K562 (cell line): Measurements from ENCODE around the gene ALG8. TPM values are rescaled to one million over a fixed set of nuclear protein-coding genes. Genes with fewer than 3 reads are reported as not detected.

ENCODE experiments used
- CTCF ChIP-seq, 3 experiments: IDR thresholded peaks in 2 of 3; conservative IDR thresholded peaks in 1 of 3; 2 replicates each; pipeline ENCODE4 v1.5.1; 2011 to 2012; ENCODE audit warnings: low read length in 3 of 3, mild to moderate bottlenecking in 3 of 3, control low read depth in 2 of 3, improper control_type of control experiment in 1 of 3, inconsistent platforms in 1 of 3, low read depth in 1 of 3, mixed read lengths in 1 of 3, moderate library complexity in 1 of 3; ENCODE audit not compliant: insufficient read depth in 2 of 3
- EGR1 ChIP-seq: fragments of 450-650 bp; conservative IDR thresholded peaks from 2 replicates; pipeline ENCODE4 v1.6.1; 2017; ENCODE audit warnings: mild to moderate bottlenecking
- ETV1 ChIP-seq: fragments of 450-650 bp; conservative IDR thresholded peaks from 2 replicates; pipeline ENCODE4 v1.6.1; 2016; ENCODE audit warnings: missing genetic modification characterization, control low read depth, low read depth, missing compliant biosample characterization
- GABPB1 ChIP-seq: sonication (generic); formaldehyde crosslinking; IDR thresholded peaks from 2 replicates; pipeline ENCODE4 v1.8.0; 2022; ENCODE audit warnings: mild to moderate bottlenecking, missing genetic modification reagents
- GTF2A2 ChIP-seq: IDR thresholded peaks from 2 replicates; pipeline ENCODE4 v1.6.1; 2016; ENCODE audit warnings: mild to moderate bottlenecking, missing genetic modification characterization, missing compliant biosample characterization
- HNRNPLL ChIP-seq: fragments of 200-400 bp; formaldehyde crosslinking; IDR thresholded peaks from 2 replicates; pipeline ENCODE4 v1.6.1; 2017; ENCODE audit warnings: low read length, low read depth, mild to moderate bottlenecking; ENCODE audit not compliant: poor library complexity, severe bottlenecking
- KAT2B ChIP-seq: IDR thresholded peaks from one replicate; pipeline ENCODE4 v1.6.1; 2012; ENCODE audit warnings: low read depth, mild to moderate bottlenecking, control low read depth, inconsistent platforms, low read length, moderate library complexity
- MYC ChIP-seq, 2 experiments: fragments of 250-450 bp in 1 of 2; sonication (Bioruptor Pico) in 1 of 2; IDR thresholded peaks; 2 replicates each; pipeline versions ENCODE4 v1.5.1 to v1.6.1; 2012 to 2021; ENCODE audit warnings: low read depth in 2 of 2, borderline replicate concordance in 1 of 2, improper control_type of control experiment in 1 of 2, low read length in 1 of 2, mild to moderate bottlenecking in 1 of 2, moderate library complexity in 1 of 2
- NFE2 ChIP-seq: IDR thresholded peaks from 2 replicates; pipeline ENCODE4 v1.6.1; 2014; ENCODE audit warnings: antibody characterized with exemption, low read depth
- POLR2AphosphoS5 ChIP-seq: IDR thresholded peaks from 2 replicates; pipeline ENCODE4 v1.6.1; 2011; ENCODE audit warnings: mild to moderate bottlenecking, low read depth, low read length, moderate library complexity; ENCODE audit not compliant: control insufficient read depth, insufficient read depth
- RBFOX2 ChIP-seq: fragments of 200-400 bp; formaldehyde crosslinking; IDR thresholded peaks from 2 replicates; pipeline ENCODE4 v1.6.1; 2017; ENCODE audit warnings: low read depth, mild to moderate bottlenecking, low read length, moderate library complexity
- RBM14 ChIP-seq: fragments of 200-400 bp; formaldehyde crosslinking; IDR thresholded peaks from 2 replicates; pipeline ENCODE4 v1.6.1; 2018; ENCODE audit warnings: low read depth, mild to moderate bottlenecking, low read length, moderate library complexity, borderline replicate concordance; ENCODE audit not compliant: insufficient read depth
- RFX1 ChIP-seq: fragments of 450-650 bp; IDR thresholded peaks from 2 replicates; pipeline ENCODE4 v1.6.1; 2016; ENCODE audit warnings: mild to moderate bottlenecking, moderate library complexity
- RUNX1 ChIP-seq: sonication (generic); IDR thresholded peaks from 2 replicates; pipeline ENCODE4 v1.6.1; 2016; ENCODE audit warnings: antibody characterized with exemption, low read depth
- SUPT5H ChIP-seq: fragments of 450-650 bp; IDR thresholded peaks from 2 replicates; pipeline ENCODE4 v1.6.1; 2016
- ZFP30 ChIP-seq: fragments of 250-450 bp; sonication (Bioruptor Pico); IDR thresholded peaks from 2 replicates; pipeline ENCODE4 v1.8.0; 2022; ENCODE audit warnings: moderate library complexity, mild to moderate bottlenecking, inconsistent platforms, borderline replicate concordance
- ZNF407 ChIP-seq: fragments of 450-650 bp; IDR thresholded peaks from 2 replicates; pipeline ENCODE4 v1.6.1; 2016; ENCODE audit warnings: low read depth
- polyA plus RNA-seq, 8 experiments: library from polyadenylated mRNA; depleted of rRNA in 4 of 8; stranded (reverse) in 5 of 8; unstranded in 3 of 8; fragments of >200 nt; fragmentation: Nextera tagmentation in 2 of 8; fragmentation: Illumina TruSeq in 1 of 8; extraction: Ambion mirVana in 2 of 8; extraction: Trizol in 1 of 8; gene quantifications; 2 replicates each; pipeline versions ENCODE4 v1.2.1 to v1.2.3, GENCODE V29; 2011 to 2014; ENCODE audit warnings: inconsistent platforms in 1 of 8, missing spikeins in 1 of 8
- total RNA-seq, 7 experiments: library from RNA; depleted of rRNA in 6 of 7; stranded (reverse); fragments of >200 nt in 6 of 7; fragmentation: Illumina TruSeq in 2 of 7; extraction: Trizol in 2 of 7; gene quantifications; 2 replicates each; pipeline versions ENCODE4 v1.2.1 to v1.2.3, GENCODE V29; 2011 to 2021; ENCODE audit warnings: low replicate concordance in 1 of 7

ALG8 gene
- total and polyA plus RNA-seq, 9 of the 15 experiments (the other 6 are each of a cell fraction or from before 2014, with no cell fraction given): 59.3 to 189 (median 106) TPM

DNA sequence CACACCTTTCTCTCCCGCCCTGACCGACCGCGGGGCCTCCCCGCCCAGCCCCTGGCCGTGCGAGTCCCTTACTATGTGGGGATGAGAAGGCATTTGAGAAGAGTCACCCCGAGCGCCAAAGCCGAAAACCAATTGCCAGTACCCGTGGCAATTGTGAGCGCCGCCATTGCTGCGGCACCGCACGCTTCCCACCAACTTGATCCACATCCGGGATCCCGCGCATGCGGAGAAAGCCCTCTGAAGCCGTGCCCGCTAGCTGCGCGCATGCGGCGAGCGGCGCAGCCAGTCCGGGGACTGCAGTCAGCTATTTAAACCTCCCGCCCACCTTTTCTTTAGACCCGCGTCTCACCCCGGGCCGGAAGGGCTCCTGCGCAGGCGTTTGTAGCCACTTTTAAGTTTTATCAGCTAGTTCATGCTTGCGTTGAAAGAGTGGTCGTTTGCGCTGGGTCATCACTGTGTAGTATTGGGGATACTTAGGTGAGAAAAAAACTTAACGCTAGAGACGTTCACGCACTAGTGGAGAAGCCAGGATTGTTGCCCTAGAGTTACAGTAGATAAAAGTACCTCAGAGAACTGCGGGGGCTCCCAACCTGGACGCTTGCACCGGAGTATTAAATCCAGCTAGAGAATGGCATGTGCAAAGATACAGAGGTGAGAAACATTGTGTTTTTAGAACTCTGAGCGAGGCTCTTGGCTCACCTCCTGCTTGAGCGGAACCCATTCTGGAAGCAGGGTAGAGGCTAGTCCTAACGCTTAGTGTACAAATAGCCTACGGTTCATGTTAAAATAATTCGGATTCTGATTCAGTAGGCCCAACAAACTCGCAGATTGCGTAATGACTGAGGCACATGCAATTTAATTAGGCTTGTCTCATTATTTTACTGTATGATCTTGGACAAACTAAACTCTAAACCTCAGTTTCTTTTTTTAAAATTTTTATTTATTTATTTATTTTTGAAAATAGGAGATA lies at the start of gene ALG8 (continued):
- TF ChIP-seq ZNF407: no peak
- peak; percentile 88 for TF ChIP-seq SUPT5H
- no peak for TF ChIP-seq CTCF (IDR thresholded peaks at IDR 0.05 in 2 of 3, conservative IDR thresholded peaks at IDR 0.05 in 1 of 3; ENCODE audit: insufficient read depth in 2 of 3, low read depth in 1 of 3, low read length in 3 of 3)
- peak; percentile 74; the same call in 1 of the 2 replicates for TF ChIP-seq NFE2
- no peak for TF ChIP-seq RUNX1
- TF ChIP-seq ZFP30: no peak
- peak; percentile 97 for TF ChIP-seq MYC (IDR thresholded peaks at IDR 0.05; ENCODE audit: low read depth, low read length)
- peak; percentile 93; the same call in 1 of the 2 replicates for TF ChIP-seq MYC (CRISPR knock-in tag; IDR thresholded peaks at IDR 0.05; ENCODE audit: borderline replicate concordance, low read depth)
- TF ChIP-seq EGR1: peak; percentile 91
- peak; percentile 85 for TF ChIP-seq POLR2AphosphoS5
- no peak for TF ChIP-seq GTF2A2 (tag)
- TF ChIP-seq ETV1 (tag): peak; percentile 74
- no peak for TF ChIP-seq RBM14
- TF ChIP-seq RBFOX2: peak; percentile 96
- TF ChIP-seq HNRNPLL: peak; percentile 97
- no peak for TF ChIP-seq KAT2B
- TF ChIP-seq GABPB1: peak; percentile 92
- TF ChIP-seq RFX1: no peak
